ENCODE data around the gene FAM81B. TPM values are rescaled to one million over a fixed set of nuclear protein-coding genes. Genes with fewer than 3 reads are reported as not detected.

FAM81B gene
- total RNA-seq, 1 experiment from 2014 or later = not detected

DNA sequence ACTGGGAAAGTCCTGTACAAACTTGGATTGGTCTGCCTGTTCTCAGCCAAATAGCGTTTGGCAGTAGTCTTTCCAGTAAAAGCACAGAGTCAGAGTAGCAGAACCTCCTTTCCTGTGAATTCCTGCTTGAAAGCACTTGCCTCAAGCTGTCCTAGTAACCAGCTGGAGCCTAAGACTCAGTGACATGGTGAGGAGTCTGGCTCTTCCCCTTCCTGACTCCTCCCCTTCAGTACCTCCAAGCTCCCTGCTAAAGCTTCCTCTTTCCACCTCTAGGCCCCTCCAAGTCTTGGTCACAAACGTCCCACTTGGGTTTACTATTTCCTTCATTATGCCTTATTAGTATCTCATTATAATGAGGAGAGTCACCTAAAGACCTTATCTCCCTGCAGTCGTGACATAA is 21.4 kb upstream of the FAM81B start:
- Mint-ChIP-seq H3K4me3 (ENCODE audit: unreplicated experiment) (no peak overlapping the region), H3K27me3 (ENCODE audit: insufficient read depth, unreplicated experiment) (peaks cover 29% of the 10 kb centered on the region), H3K27ac (ENCODE audit: unreplicated experiment) (no peak overlapping the region), H3K9me3 (ENCODE audit: unreplicated experiment) (no peaks in the 10 kb centered on the region), H3K36me3 (ENCODE audit: insufficient read depth, unreplicated experiment) (no peaks in the 10 kb centered on the region), H3K4me1 (ENCODE audit: low read depth, unreplicated experiment) (no peaks in the 10 kb centered on the region)
- DNase-seq = no peak
- intact Hi-C loops (cut with micrococcal nuclease; ENCODE audit: unreplicated experiment) = no loop called here
- BruUV-seq (replicated peaks) = no TSS peak
- H3K4me3 ChIP-seq (ENCODE audit: low read depth, low read length) = no peak overlapping the region
- no peaks in the 10 kb centered on the region for H3K9me3 ChIP-seq
- no peaks in the 10 kb centered on the region for H3K36me3 ChIP-seq (ENCODE audit: control insufficient read depth, insufficient read depth, low read length)
- TF ChIP-seq, protein P1, sequence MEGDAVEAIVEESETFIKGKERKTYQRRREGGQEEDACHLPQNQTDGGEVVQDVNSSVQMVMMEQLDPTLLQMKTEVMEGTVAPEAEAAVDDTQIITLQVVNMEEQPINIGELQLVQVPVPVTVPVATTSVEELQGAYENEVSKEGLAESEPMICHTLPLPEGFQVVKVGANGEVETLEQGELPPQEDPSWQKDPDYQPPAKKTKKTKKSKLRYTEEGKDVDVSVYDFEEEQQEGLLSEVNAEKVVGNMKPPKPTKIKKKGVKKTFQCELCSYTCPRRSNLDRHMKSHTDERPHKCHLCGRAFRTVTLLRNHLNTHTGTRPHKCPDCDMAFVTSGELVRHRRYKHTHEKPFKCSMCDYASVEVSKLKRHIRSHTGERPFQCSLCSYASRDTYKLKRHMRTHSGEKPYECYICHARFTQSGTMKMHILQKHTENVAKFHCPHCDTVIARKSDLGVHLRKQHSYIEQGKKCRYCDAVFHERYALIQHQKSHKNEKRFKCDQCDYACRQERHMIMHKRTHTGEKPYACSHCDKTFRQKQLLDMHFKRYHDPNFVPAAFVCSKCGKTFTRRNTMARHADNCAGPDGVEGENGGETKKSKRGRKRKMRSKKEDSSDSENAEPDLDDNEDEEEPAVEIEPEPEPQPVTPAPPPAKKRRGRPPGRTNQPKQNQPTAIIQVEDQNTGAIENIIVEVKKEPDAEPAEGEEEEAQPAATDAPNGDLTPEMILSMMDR (IDR thresholded peaks at IDR 0.05; ENCODE audit: insufficient read depth in 1 of 2, low read depth in 1 of 2, low read length in 1 of 2, severe bottlenecking in 1 of 2, unreplicated experiment in 1 of 2) = no peak
- H3K4me1 ChIP-seq = no peaks in the 10 kb centered on the region
- ChIA-PET CTCF (no interaction called here), POLR2A (no interaction called here)
- H3K27me3 ChIP-seq (replicated peaks; ENCODE audit: control insufficient read depth, insufficient read depth, low read length) = peaks cover 2% of the 10 kb centered on the region

DNA sequence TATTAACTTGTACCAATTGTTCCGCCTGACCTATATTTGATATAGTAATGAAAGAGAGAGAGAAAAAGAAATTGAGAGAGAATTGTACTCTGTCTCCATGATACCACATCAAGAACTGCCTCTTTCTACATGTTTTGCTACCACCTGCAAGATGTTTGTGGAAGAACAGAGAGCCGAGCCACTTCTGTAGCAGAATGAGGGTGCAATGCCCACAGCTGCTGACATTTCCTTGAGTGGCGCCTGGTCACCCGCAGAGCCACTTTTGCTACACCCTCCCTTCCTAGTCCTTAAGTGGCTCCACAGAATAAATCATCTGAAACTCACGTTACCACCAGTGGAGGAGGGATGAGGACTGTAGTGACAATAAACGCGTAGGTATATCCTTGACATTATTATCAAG is 17.1 kb upstream of the FAM81B start:
- CTCF ChIA-PET = no interaction called here
- H3K36me3 ChIP-seq (ENCODE audit: control insufficient read depth, insufficient read depth, low read length) = no peaks in the 10 kb centered on the region
- DNase-seq = no peak
- no peak overlapping the region for H3K4me3 ChIP-seq (ENCODE audit: low read depth, low read length)
- no peaks in the 10 kb centered on the region for H3K4me1 Mint-ChIP-seq (ENCODE audit: low read depth, unreplicated experiment)
- TF ChIP-seq, protein P1 (IDR thresholded peaks at IDR 0.05; ENCODE audit: insufficient read depth in 1 of 2, low read depth in 1 of 2, low read length in 1 of 2, severe bottlenecking in 1 of 2, unreplicated experiment in 1 of 2) = no peak
- no peaks in the 10 kb centered on the region for H3K4me1 ChIP-seq
- H3K36me3 Mint-ChIP-seq (ENCODE audit: insufficient read depth, unreplicated experiment) = no peaks in the 10 kb centered on the region
- no peak overlapping the region for H3K27ac Mint-ChIP-seq (ENCODE audit: unreplicated experiment)
- peaks cover 14% of the 10 kb centered on the region for H3K27me3 Mint-ChIP-seq (ENCODE audit: insufficient read depth, unreplicated experiment)
- BruUV-seq (replicated peaks) = no TSS peak
- H3K9me3 ChIP-seq = no peaks in the 10 kb centered on the region
- H3K9me3 Mint-ChIP-seq (ENCODE audit: unreplicated experiment) = no peaks in the 10 kb centered on the region
- H3K27me3 ChIP-seq (replicated peaks; ENCODE audit: control insufficient read depth, insufficient read depth, low read length) = peaks cover 2% of the 10 kb centered on the region
- POLR2A ChIA-PET = no interaction called here
- no peak overlapping the region for H3K4me3 Mint-ChIP-seq (ENCODE audit: unreplicated experiment)
- intact Hi-C loops (cut with micrococcal nuclease; ENCODE audit: unreplicated experiment) = no loop called here

DNA sequence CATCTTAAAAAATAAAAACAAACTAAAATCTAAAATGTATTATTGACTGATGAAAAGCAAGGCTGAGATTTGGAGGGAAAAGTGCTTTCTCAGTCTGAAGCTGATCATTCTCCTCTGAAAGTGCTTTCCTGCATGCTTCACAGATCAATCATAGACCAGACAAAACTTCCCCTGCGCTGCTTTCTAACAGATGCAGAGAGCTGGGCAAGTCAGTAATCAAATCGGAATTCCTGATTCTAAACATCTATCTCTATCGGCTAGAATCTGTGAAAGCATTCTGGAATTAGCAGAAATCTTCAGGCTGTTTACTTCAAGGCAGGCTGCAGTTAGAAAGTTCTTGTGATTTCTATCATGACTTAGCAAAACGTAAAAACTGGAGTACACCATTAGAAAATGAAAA is 15.6 kb upstream of the FAM81B start:
- intact Hi-C loops (cut with micrococcal nuclease; ENCODE audit: unreplicated experiment) = no loop called here
- H3K4me1 ChIP-seq = no peaks in the 10 kb centered on the region
- no peak overlapping the region for H3K4me3 ChIP-seq (ENCODE audit: low read depth, low read length)
- POLR2A ChIA-PET = no interaction called here
- Mint-ChIP-seq H3K9me3 (ENCODE audit: unreplicated experiment) (peaks cover 8% of the 10 kb centered on the region), H3K36me3 (ENCODE audit: insufficient read depth, unreplicated experiment) (no peaks in the 10 kb centered on the region), H3K27me3 (ENCODE audit: insufficient read depth, unreplicated experiment) (peaks cover 8% of the 10 kb centered on the region), H3K4me1 (ENCODE audit: low read depth, unreplicated experiment) (no peaks in the 10 kb centered on the region), H3K27ac (ENCODE audit: unreplicated experiment) (no peak overlapping the region), H3K4me3 (ENCODE audit: unreplicated experiment) (no peak overlapping the region)
- H3K27me3 ChIP-seq (replicated peaks; ENCODE audit: control insufficient read depth, insufficient read depth, low read length) = no peaks in the 10 kb centered on the region
- TF ChIP-seq, protein P1 (IDR thresholded peaks at IDR 0.05; ENCODE audit: insufficient read depth in 1 of 2, low read depth in 1 of 2, low read length in 1 of 2, severe bottlenecking in 1 of 2, unreplicated experiment in 1 of 2) = no peak
- no peaks in the 10 kb centered on the region for H3K9me3 ChIP-seq
- CTCF ChIA-PET = no interaction called here
- BruUV-seq (replicated peaks) = no TSS peak
- no peak for DNase-seq
- no peaks in the 10 kb centered on the region for H3K36me3 ChIP-seq (ENCODE audit: control insufficient read depth, insufficient read depth, low read length)
